ENCODE results near the gene IRX4. TPM values are rescaled to one million over a fixed set of nuclear protein-coding genes. Genes with fewer than 3 reads are reported as not detected.

IRX4 gene
- not detected for total RNA-seq

GRCh38 chr5:1882337-1883119 lies at the start of gene IRX4:
IRX4 (minus strand) TSS chr5:1882925; CDS start chr5:1882647, 278 bp downstream.
- CTCF ChIA-PET, result no interaction called here
- POLR2A ChIA-PET, result no interaction called here

DNA sequence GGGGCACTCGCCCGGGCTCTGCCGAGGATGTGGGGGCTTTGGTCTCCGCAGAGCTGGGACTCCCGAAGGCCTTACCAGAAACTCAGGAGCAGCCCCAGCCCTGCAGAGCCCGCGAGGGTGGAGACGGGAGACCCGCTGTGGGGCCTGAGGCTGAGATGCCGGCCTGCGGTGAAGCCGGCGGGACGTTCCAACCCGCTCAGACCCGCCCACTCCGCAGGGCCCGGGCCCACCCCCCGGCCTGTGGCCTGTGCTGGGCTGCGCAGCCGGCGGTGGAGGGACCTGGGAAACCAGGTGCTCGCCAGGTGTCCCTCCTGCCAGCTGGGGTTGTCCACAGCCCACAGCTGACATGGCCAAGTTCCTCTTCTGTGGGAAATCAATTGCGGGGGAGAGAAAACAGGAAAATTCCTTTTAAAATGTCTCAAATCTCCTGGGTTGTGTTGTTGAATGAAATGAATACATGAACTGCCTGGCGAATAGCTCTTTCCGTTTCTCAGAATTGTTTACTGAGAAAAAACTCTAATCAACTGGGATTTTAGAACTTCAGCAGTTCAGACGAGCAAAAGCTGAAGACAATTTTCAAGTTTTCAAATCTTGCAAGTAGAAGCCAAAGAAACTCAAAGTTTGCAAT lies 49.0 kb upstream of the IRX4 start:
- ChIA-PET CTCF (no interaction called here), POLR2A (no interaction called here)

DNA sequence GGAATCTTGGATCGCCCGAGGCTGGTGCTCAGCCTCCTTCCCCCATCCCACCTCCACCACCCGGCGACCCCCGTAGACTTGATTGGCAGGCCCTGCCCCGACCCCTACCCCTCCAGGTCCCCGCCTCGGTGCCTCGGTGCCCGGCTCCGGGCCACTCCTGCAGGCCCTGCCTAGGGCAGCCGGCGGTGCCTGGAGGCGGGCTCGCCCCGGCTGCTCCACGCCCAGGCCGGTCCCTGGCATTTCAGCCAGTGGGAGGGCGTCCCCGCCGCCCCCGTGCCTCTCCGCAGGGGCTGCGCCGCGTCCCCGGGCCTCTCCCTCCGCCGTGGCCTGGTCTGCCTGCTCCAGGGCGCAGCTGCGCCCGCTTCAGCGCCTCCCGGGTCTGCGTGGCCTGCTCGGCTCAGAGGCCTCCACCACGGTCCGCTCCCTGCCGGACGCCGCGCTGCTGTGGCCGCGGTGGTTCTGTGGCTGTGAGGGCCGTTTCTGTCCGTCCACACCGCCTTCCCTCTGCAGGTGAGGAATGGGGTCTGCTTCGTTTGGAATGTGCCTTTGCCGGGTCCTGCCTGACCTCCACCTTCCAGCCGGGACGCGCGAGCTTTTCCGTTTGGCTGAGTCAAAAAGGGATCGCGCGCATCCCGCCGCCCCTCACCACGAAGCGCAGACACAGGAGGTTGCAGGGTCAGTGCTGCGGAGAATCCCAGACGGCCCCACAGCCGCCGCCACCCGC lies 48.3 kb upstream of the IRX4 start:
- POLR2A ChIA-PET, result no interaction called here
- CTCF ChIA-PET, result no interaction called here

GRCh38 chr5:1930501-1930879 lies 47.8 kb upstream of the IRX4 start:
- ChIA-PET CTCF (no interaction called here), POLR2A (no interaction called here)

- ChIA-PET POLR2A (no interaction called here), CTCF (no interaction called here)
Measured at GRCh38 chr5:1929108-1929991, 46.6 kb upstream of the IRX4 start.

GRCh38 chr5:1926471-1927341 lies 44.0 kb upstream of the IRX4 start:
- CTCF ChIA-PET, result no interaction called here

DNA sequence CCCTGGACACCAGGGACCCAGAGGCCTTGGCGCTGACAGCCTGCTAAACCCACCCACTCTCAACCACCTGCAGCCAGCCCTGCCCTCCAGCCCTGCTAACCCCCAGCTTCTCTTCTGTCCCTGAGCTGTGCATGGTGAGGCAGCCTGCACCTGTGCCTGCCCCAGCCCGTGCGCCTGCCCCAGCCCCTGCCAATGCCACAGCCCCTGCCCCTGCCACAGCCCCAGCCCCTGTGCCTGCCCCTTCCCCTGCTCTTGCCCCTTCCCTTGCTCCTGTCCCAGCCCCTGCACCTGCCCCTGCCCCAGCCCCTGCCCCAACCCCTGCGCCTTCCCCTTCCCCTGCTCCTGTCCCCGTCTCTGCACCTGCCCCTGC lies 43.3 kb upstream of the IRX4 start:
- POLR2A ChIA-PET, result no interaction called here
- CTCF ChIA-PET, result no interaction called here

More at GRCh38 chr5:1926471-1927341, 44.0 kb upstream of the IRX4 start:
- POLR2A ChIA-PET, result no interaction called here

GRCh38 chr5:1925111-1926070 lies 42.7 kb upstream of the IRX4 start:
- CTCF ChIA-PET, result no interaction called here
- POLR2A ChIA-PET, result no interaction called here

- POLR2A ChIA-PET, result no interaction called here
- CTCF ChIA-PET, result no interaction called here
Measured at GRCh38 chr5:1923766-1924165, 41.0 kb upstream of the IRX4 start.

- ChIA-PET CTCF (no interaction called here), POLR2A (no interaction called here)
Measured at GRCh38 chr5:1923341-1923740, 40.6 kb upstream of the IRX4 start.

DNA sequence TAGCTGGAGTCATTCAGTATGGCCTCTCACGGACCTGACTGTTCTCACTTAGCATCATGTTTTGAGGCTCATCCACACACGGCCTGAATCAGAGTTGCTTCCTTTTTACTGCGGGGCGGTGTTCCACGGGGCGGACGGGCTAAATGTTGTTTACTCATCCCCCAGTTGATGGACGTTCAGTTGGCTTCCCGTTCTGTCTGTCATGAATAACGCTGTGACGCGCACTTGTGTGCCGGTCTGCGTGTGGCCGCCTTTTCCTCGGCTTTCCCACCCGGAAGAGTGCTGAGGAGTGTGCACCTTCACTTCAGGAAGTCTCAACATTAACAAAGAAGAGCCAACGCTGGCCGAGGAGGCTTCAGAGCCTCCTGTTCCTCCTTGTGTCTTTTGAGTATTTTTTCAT lies 39.0 kb upstream of the IRX4 start:
- POLR2A ChIA-PET, result no interaction called here
- CTCF ChIA-PET, result no interaction called here

GRCh38 chr5:1919750-1920149 lies 37.0 kb upstream of the IRX4 start:
- POLR2A ChIA-PET, result no interaction called here

GRCh38 chr5:1919209-1919566 lies 36.5 kb upstream of the IRX4 start:
- ChIA-PET POLR2A (no interaction called here), CTCF (no interaction called here)

More at GRCh38 chr5:1919750-1920149, 37.0 kb upstream of the IRX4 start:
- CTCF ChIA-PET, result no interaction called here

GRCh38 chr5:1918488-1919208 lies 35.9 kb upstream of the IRX4 start:
- POLR2A ChIA-PET, result no interaction called here
- CTCF ChIA-PET, result no interaction called here

DNA sequence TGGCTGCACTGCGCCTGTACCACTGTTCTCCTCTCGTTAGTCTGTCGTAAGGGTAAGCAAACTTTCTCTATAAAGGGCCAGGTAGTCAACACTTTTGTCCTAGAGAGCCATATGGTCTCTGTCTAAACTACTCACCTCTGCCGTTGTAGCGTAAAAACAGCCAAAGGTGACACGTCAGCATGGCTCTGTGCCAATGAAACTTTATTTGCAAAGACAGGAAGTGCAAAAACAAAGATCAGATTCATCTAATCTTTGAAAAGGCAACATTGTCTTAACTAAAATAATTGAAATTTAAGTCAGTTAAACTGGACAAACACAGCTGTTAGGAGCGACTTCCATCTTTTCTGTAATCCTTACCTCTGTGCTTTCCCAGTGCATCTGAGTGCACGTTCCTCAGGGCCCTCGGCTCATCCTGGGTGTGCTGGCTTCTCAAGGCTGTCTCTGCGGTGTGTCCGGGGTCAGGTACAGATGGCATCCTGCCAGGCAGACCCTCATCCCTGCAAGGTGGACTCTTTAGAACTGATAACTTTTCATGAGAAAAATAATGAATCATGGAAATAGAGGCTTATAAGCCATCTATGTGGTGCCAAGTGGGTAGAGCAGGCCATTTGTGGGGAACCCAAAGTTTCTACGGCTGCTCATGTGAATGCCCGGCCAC lies 35.2 kb upstream of the IRX4 start:
- ChIA-PET POLR2A (no interaction called here), CTCF (no interaction called here)

GRCh38 chr5:1916041-1917001 lies 33.6 kb upstream of the IRX4 start:
- CTCF ChIA-PET, result no interaction called here

More at GRCh38 chr5:1916041-1917001, 33.6 kb upstream of the IRX4 start:
- POLR2A ChIA-PET, result no interaction called here

Data from activated CD8-positive, alpha-beta memory T cell treated with anti-CD3 and anti-CD28 coated beads for 36 hours (primary cell).